SKM-1 treated with dmso at 0.1 percent for 144 hours (cell line): ENCODE measurements around the gene FRAS1.
"Not testable (repeated sequence)": the region's sequence is repeated elsewhere in the genome, so short reads cannot be mapped to it uniquely, and the experiment has no call there.

Experiments
- DNase-seq: peaks from one replicate; lab custom pipeline; 2025; ENCODE audit not compliant: unreplicated experiment; lab: John Stamatoyannopoulos, UW

Gene FRAS1

DNA sequence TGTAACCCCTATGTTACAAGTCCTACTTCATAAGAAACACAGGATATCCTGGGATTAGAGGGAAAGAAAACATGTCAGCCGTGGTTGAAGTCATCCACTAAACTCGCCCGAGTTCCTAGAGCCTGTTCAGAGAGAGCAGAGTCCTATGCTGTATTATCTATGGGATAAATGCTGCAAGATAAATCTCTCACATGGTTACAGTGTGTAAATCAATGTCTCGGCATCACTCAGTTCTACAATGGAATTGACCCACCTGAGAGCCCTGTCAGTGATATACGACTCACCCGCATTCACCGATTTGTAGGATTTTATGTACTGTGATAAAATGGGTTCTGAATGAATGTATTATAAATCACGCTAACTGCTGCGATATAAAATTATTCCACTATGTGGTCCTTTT lies 366.7 kb downstream of the FRAS1 start:
- DNase-seq: no peak

DNA sequence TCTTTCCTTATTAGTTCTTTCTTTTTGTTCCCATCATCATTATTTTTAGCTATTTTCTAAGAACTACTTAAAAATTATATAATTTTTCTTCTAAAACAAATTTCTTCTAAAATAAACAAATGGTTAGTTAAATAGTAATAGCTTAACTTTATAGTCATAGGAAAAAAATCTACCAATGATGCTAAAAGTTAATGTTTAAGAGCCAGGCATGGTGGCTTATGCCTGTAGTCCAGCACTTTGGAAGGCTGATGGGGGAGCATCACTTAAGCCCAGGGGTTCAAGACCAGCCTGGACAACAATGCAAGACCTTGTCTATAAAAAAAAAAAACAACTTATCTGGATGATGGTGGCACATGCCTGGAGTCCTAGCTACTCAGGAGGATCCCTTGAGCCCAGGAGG lies 367.3 kb downstream of the FRAS1 start:
- no peak for DNase-seq

DNA sequence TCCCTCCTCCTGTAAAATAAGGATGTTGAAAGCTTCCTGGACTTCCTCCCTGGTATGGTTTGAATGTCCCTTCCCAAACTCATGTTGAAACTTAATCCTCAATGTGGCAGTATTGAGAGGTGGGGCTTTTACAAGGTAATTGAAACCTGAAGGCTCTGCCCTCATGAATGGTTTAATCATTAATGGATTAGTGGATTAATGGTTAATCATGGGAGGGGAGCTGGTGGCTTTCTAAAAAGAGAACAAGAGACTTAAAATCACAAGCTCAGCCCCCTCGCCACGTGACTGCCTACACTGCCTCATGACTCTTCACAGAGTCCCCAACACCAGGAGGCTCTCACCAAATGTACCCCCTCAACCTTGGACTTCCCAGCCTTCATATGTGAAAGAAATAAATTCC lies 369.8 kb downstream of the FRAS1 start:
- no peak for DNase-seq

DNA sequence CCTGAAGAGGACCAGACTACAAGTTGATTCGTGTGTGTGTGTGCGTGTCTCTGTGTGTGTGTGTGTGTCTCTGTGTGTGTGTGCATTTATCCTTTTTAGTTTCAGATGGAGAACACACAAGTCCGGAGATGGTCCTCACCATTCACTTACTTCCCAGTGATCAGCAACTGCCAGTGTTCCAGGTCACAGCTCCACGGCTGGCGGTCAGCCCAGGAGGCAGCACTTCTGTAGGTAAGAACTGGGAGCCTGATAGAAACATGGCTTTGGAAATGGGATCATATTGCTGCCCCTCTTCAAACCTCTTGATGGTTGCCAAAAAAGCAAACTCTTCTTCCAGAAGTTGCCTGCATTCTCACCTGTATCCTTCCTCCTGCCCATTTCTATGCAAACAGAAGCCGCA lies 371.9 kb downstream of the FRAS1 start:
- DNase-seq: no peak

- DNase-seq: no peak
Observed at GRCh38 chr4:78432896-78433295, 375.8 kb downstream of the FRAS1 start.

GRCh38 chr4:78437608-78438088 lies 380.5 kb downstream of the FRAS1 start:
- DNase-seq: no peak

- DNase-seq: no peak
Observed at GRCh38 chr4:78439328-78439727, 382.2 kb downstream of the FRAS1 start.

- no peak for DNase-seq
Observed at GRCh38 chr4:78441756-78442155, 384.6 kb downstream of the FRAS1 start.

DNA sequence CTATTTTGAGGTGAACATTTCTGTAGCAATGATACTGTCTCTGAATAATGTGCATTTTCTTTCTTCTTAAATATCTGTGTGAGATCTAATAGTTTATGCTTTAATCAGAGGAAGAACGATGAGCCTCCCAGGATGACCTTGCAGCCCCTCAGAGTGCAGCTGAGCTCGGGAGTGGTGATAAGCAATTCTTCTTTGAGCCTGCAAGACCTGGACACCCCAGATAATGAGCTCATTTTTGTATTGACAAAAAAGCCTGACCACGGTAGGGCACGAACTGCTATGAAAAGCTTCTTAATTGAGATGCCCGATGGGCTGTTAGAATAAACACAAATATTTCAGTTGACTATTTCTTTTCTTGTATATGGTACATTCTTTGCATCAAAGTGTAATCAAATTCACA lies 389.5 kb downstream of the FRAS1 start:
- no peak for DNase-seq

- DNase-seq: no peak
Observed at GRCh38 chr4:78451407-78451806, 394.3 kb downstream of the FRAS1 start.

DNA sequence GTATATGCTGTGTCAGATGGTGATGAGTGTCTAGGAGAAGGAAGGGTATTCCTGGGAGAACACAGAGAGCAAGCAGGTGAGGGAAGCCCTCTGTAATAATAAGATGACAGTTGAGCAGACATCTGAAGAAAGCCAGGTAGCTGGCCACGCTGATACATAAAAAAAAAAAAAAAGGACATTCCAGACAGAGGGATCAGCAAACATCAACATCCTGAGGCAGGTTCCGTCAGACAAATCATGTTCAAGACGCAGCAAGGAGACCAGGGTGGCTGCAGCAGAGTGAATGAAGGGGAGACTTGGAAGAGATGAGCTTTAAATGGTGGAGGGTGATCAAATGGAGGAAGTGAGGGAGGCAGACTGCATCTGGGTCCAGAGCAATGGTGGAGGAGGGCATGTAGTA lies 396.9 kb downstream of the FRAS1 start:
- no peak for DNase-seq

DNA sequence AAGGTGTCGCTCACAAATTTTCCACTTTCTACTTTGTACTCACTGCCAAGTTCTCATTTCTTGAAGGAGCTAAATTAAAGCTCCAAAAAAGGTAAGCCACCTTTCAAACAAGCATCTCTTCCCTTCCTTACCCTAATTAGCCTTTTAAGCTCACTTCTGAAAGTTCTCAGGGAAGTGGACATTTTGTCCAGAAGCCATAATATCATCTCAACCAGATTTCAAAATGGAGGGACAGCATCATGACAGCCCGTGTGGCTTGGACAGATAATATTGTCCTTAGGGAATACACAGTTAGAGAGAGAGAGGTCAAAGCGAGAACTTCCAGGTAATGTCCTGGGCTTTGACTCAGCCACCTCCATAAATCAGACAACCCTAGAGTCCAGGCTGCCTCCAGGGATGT lies 400.6 kb downstream of the FRAS1 start:
- no peak for DNase-seq

DNA sequence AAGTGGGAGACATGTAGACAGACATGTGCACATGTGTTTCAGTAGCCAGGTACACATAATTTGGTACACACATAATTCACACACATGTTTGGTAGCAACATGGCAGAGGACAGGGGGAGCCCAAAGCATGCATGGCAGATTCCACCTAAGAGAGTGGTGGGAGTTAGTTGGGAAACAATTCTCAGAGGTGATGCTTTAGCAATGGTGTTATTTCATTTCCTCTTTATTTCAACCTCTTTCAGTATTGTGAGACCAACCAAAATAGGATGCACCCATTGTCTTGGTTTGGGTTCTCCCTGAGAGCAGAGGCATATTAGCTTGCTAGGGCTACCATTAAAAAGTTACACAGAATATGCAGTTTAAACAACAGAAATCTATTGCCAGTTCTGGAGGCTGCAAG lies 402.2 kb downstream of the FRAS1 start:
- no peak for DNase-seq

DNA sequence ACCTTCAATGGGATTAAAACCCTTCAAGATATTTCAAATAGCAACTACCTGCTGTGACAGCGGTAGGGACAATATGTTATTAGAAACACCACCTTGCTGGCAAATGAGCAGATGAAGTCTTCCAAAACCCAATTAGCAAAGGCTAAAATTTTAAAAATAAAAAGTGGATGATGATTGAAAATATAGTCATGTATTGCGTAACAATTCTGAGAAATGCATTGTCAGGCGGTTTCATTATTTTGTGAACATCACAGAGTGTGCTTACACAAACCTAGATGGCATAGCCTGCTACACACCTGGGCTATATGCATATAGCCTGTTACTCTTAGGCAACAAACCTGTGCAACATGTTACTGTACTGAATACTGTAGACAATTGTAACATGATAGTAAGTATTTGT lies 403.2 kb downstream of the FRAS1 start:
- DNase-seq: no peak

GRCh38 chr4:78464265-78464664 lies 407.1 kb downstream of the FRAS1 start:
- no peak for DNase-seq

GRCh38 chr4:78467223-78467622 lies 410.1 kb downstream of the FRAS1 start:
- DNase-seq: not testable (repeated sequence)

- DNase-seq: no peak
Observed at GRCh38 chr4:78468272-78468671, 411.1 kb downstream of the FRAS1 start.

GRCh38 chr4:78476108-78476704 lies 419.1 kb downstream of the FRAS1 start:
- DNase-seq: no peak

- no peak for DNase-seq
Observed at GRCh38 chr4:78477276-78477675, 420.2 kb downstream of the FRAS1 start.

DNA sequence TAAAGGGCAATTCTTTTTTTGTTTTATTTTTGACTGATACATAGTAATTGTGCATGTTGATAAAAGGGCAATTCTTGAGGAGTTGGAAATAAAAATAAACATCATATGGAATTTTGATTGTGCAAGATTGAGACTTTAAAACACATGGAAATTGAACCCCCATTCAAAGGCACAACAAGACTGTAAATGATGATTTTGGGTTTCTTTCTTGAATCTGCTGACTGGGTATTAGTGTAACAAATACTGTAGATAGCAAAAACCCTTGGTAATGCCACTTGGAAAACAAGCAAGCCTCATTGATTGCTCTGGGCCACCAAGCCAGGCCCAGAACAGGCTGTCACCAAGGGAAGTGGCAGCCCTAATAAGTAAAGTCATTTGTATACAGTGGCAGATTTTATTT lies 421.4 kb downstream of the FRAS1 start:
- DNase-seq: no peak

GRCh38 chr4:78480286-78480685 lies 423.2 kb downstream of the FRAS1 start:
- no peak for DNase-seq

GRCh38 chr4:78481180-78481579 lies 424.1 kb downstream of the FRAS1 start:
- no peak for DNase-seq

DNA sequence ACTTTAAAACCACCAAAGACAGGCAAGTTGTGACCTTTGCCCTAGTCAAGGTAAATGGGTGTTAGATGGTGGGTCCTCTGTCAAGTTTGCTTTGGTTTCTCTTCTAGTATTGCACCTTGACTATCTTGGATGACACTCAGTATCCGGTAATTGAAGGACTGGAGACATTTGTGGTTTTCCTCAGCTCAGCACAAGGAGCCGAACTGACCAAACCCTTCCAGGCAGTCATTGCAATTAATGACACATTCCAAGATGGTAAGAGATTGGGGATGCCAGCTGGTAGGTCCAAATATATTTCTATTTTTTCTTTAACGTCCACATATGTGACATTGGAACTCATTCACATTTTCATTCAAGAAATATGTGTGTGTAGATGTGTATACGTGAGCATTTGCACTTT lies 425.2 kb downstream of the FRAS1 start:
- DNase-seq: no peak

- no peak for DNase-seq
Observed at GRCh38 chr4:78483811-78484210, 426.7 kb downstream of the FRAS1 start.
